ENCODE results near the gene THAP4. TPM values are rescaled to one million over a fixed set of nuclear protein-coding genes. Genes with fewer than 3 reads are reported as not detected.

The THAP4 gene
- total and polyA plus RNA-seq, 9 donors, result 36.3 to 51.7 (median 43.9) TPM

GRCh38 chr2:241539616-241540374, 97.2 kb downstream of the THAP4 start:
- no peak overlapping the region for H3K27ac ChIP-seq (ENCODE audit: low read length)
- H3K4me3 ChIP-seq (ENCODE audit: low read length), result no peak overlapping the region
- DNase-seq, result no peak
- H3K9me3 ChIP-seq (replicated peaks; ENCODE audit: control insufficient read depth, low read depth, low read length), result peaks cover 2% of the 10 kb centered on the region
- H3K4me1 ChIP-seq (ENCODE audit: control insufficient read depth, insufficient read depth, low read length), result peaks cover 23% of the 10 kb centered on the region
- no peaks in the 10 kb centered on the region for H3K36me3 ChIP-seq (ENCODE audit: control insufficient read depth, insufficient read depth, low read length)
- H3K27me3 ChIP-seq (ENCODE audit: control insufficient read depth, insufficient read depth, low read length), result peaks cover 21% of the 10 kb centered on the region
- WGBS (ENCODE audit: insufficient coverage), result 100% methylated on average over 2 of the region's 11 CpGs

GRCh38 chr2:241538838-241539615, 97.9 kb downstream of the THAP4 start:
- Histone ChIP-seq H3K36me3 (ENCODE audit: control insufficient read depth, insufficient read depth, low read length) (no peaks in the 10 kb centered on the region), H3K4me3 (ENCODE audit: low read length) (no peak overlapping the region), H3K4me1 (ENCODE audit: control insufficient read depth, insufficient read depth, low read length) (peaks cover 23% of the 10 kb centered on the region), H3K27ac (ENCODE audit: low read length) (no peak overlapping the region), H3K27me3 (ENCODE audit: control insufficient read depth, insufficient read depth, low read length) (peaks cover 21% of the 10 kb centered on the region), H3K9me3 (replicated peaks; ENCODE audit: control insufficient read depth, low read depth, low read length) (no peaks in the 10 kb centered on the region)
- WGBS (ENCODE audit: insufficient coverage), result 65% methylated on average over 6 of the region's 15 CpGs
- no peak for DNase-seq

- H3K36me3 ChIP-seq (ENCODE audit: control insufficient read depth, insufficient read depth, low read length), result no peaks in the 10 kb centered on the region
- H3K27ac ChIP-seq (ENCODE audit: low read length), result no peak overlapping the region
- DNase-seq, result no peak
- 46% methylated on average over 11 of the region's 13 CpGs for WGBS (ENCODE audit: insufficient coverage)
- peaks cover 10% of the 10 kb centered on the region for H3K27me3 ChIP-seq (ENCODE audit: control insufficient read depth, insufficient read depth, low read length)
- H3K9me3 ChIP-seq (replicated peaks; ENCODE audit: control insufficient read depth, low read depth, low read length), result no peaks in the 10 kb centered on the region
- peaks cover 16% of the 10 kb centered on the region for H3K4me1 ChIP-seq (ENCODE audit: control insufficient read depth, insufficient read depth, low read length)
- no peak overlapping the region for H3K4me3 ChIP-seq (ENCODE audit: low read length)
These were observed 100.9 kb downstream of the THAP4 start for GRCh38 chr2:241535871-241536655.

- peaks cover 7% of the 10 kb centered on the region for H3K4me1 ChIP-seq (ENCODE audit: control insufficient read depth, insufficient read depth, low read length)
- H3K27ac ChIP-seq (ENCODE audit: low read length), result no peak overlapping the region
- no peak for DNase-seq
- no peaks in the 10 kb centered on the region for H3K36me3 ChIP-seq (ENCODE audit: control insufficient read depth, insufficient read depth, low read length)
- H3K9me3 ChIP-seq (replicated peaks; ENCODE audit: control insufficient read depth, low read depth, low read length), result no peaks in the 10 kb centered on the region
- no peak overlapping the region for H3K4me3 ChIP-seq (ENCODE audit: low read length)
- WGBS (ENCODE audit: insufficient coverage), result 48% methylated on average over 17 of the region's 17 CpGs
- H3K27me3 ChIP-seq (ENCODE audit: control insufficient read depth, insufficient read depth, low read length), result peaks cover 11% of the 10 kb centered on the region
These were observed 102.1 kb downstream of the THAP4 start for GRCh38 chr2:241534701-241535375.

Other genes starting within 250 kb of the THAP4 start
- gene STK25, start 128.6 kb downstream of the THAP4 start, total RNA-seq, result 207 TPM
- 100 to 1,000 TPM; 225 to 364 (median 278) TPM for gene STK25, start 128.6 kb downstream of the THAP4 start, polyA plus RNA-seq (ENCODE audit: insufficient read depth in 1 of 8, insufficient read length in 8 of 8, low replicate concordance in 1 of 8)
- gene BOK, start 78.4 kb downstream of the THAP4 start, total RNA-seq, result 35.3 TPM
- gene BOK, start 78.4 kb downstream of the THAP4 start, polyA plus RNA-seq (ENCODE audit: insufficient read depth in 1 of 8, insufficient read length in 8 of 8, low replicate concordance in 1 of 8), result 10 to 100 TPM; 50.7 to 60.4 (median 57.5) TPM
- gene ATG4B, start 535 bp upstream of the THAP4 start, total RNA-seq, result 36.5 TPM
- gene ATG4B, start 535 bp upstream of the THAP4 start, polyA plus RNA-seq (ENCODE audit: insufficient read depth in 1 of 8, insufficient read length in 8 of 8, low replicate concordance in 1 of 8), result 10 to 100 TPM; 44.0 to 74.3 (median 58.3) TPM
- 22.7 TPM for gene DTYMK, start 49.7 kb upstream of the THAP4 start, total RNA-seq
- 10 to 100 TPM; 24.9 to 35.1 (median 28.6) TPM for gene DTYMK, start 49.7 kb upstream of the THAP4 start, polyA plus RNA-seq (ENCODE audit: insufficient read depth in 1 of 8, insufficient read length in 8 of 8, low replicate concordance in 1 of 8)
- 24.9 TPM for gene ING5, start 64.9 kb upstream of the THAP4 start, total RNA-seq
- 10 to 100 TPM; 21.0 to 29.4 (median 24.2) TPM for gene ING5, start 64.9 kb upstream of the THAP4 start, polyA plus RNA-seq (ENCODE audit: insufficient read depth in 1 of 8, insufficient read length in 8 of 8, low replicate concordance in 1 of 8)
- gene D2HGDH, start 97.5 kb upstream of the THAP4 start, total RNA-seq, result 9.1 TPM
- 10 to 100 TPM; 12.3 to 30.0 (median 21.2) TPM for gene D2HGDH, start 97.5 kb upstream of the THAP4 start, polyA plus RNA-seq (ENCODE audit: insufficient read depth in 1 of 8, insufficient read length in 8 of 8, low replicate concordance in 1 of 8)
- gene GAL3ST2, start 139.7 kb upstream of the THAP4 start, total RNA-seq, result 0.09 TPM
- under 1 TPM in 4 of 8 donors, not detected in 4; 0.25 to 0.43 (median 0.29) TPM for gene GAL3ST2, start 139.7 kb upstream of the THAP4 start, polyA plus RNA-seq (ENCODE audit: insufficient read depth in 1 of 8, insufficient read length in 8 of 8, low replicate concordance in 1 of 8)
- gene NEU4, start 172.0 kb upstream of the THAP4 start, total RNA-seq, result 6.7 TPM
- 10 to 100 TPM in 1 of 8 donors, 1 to 10 TPM in 7; 4.6 to 10.1 (median 7.0) TPM for gene NEU4, start 172.0 kb upstream of the THAP4 start, polyA plus RNA-seq (ENCODE audit: insufficient read depth in 1 of 8, insufficient read length in 8 of 8, low replicate concordance in 1 of 8)
- 0.04 TPM for gene PDCD1, start 221.7 kb upstream of the THAP4 start, total RNA-seq
- gene PDCD1, start 221.7 kb upstream of the THAP4 start, polyA plus RNA-seq (ENCODE audit: insufficient read depth in 1 of 8, insufficient read length in 8 of 8, low replicate concordance in 1 of 8), result under 1 TPM in 6 of 8 donors, not detected in 2; 0.07 to 0.36 (median 0.10) TPM
- gene RTP5, start 232.6 kb upstream of the THAP4 start, total RNA-seq, result not detected
- under 1 TPM in 3 of 8 donors, not detected in 5; 0.05 to 0.06 (median 0.05) TPM for gene RTP5, start 232.6 kb upstream of the THAP4 start, polyA plus RNA-seq (ENCODE audit: insufficient read depth in 1 of 8, insufficient read length in 8 of 8, low replicate concordance in 1 of 8)

All from muscle of leg (tissue), 11 donors.